Measurements from ENCODE around the gene ORAI2. TPM values are rescaled to one million over a fixed set of nuclear protein-coding genes. Genes with fewer than 3 reads are reported as not detected.

Gene ORAI2
- total and polyA plus RNA-seq, 10 of the 15 experiments (the other 5 are each of a cell fraction or from before 2014, with no cell fraction given) = 5.8 to 111 (median 46.9) TPM

DNA sequence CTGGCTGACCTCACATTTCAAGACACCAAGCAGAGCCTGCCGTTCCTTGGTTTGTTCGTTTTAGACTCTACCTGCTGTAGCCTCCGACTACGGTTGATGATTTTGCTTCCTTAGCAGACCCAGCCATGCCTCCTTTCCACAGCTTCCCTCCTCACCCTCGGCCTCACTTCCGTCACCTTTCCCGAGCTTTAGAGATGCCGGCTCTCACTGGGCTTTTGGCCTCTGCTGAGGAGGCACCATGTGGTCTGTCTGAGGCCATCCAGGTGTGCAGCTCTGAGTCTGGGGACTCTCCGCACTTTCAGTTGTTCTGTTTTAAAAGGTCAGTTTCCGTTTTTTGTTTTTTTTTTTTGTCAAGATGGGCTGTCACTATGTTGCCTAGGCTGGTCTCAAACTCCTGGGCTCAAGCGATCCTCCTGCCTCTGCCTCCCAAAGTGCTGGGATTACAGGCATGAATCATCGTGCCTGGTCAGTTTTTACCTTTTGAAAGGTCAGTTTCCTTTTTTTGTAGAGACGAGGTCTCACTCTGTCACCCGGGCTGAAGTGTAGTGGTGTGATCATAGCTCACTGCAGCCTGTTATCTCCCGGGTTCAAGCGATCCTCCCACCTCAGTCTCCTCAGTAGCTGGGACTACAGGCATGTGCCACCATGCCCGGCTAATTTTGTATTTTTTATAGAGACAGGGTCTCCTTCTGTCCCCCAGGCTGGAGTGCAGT is 11.7 kb downstream of the ORAI2 start (continued):
- TF ChIP-seq STAT1 (conservative IDR thresholded peaks at IDR 0.05) = 0 out of 2 replicates have a peak, but pooled peaks have one; percentile 17
- TF ChIP-seq, protein P1, sequence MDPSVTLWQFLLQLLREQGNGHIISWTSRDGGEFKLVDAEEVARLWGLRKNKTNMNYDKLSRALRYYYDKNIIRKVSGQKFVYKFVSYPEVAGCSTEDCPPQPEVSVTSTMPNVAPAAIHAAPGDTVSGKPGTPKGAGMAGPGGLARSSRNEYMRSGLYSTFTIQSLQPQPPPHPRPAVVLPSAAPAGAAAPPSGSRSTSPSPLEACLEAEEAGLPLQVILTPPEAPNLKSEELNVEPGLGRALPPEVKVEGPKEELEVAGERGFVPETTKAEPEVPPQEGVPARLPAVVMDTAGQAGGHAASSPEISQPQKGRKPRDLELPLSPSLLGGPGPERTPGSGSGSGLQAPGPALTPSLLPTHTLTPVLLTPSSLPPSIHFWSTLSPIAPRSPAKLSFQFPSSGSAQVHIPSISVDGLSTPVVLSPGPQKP (IDR thresholded peaks at IDR 0.05; ENCODE audit: low read depth, low read length) = peak; percentile 81
- TF ChIP-seq ZBED1 (IDR thresholded peaks at IDR 0.05; ENCODE audit: borderline replicate concordance) = no peak
- peak; percentile 58; the same call in 1 of the 2 replicates for TF ChIP-seq RAD51 (IDR thresholded peaks at IDR 0.05)
- TF ChIP-seq RUNX3 (IDR thresholded peaks at IDR 0.05; ENCODE audit: low read length) = peak; percentile 74
- TF ChIP-seq, protein P2, sequence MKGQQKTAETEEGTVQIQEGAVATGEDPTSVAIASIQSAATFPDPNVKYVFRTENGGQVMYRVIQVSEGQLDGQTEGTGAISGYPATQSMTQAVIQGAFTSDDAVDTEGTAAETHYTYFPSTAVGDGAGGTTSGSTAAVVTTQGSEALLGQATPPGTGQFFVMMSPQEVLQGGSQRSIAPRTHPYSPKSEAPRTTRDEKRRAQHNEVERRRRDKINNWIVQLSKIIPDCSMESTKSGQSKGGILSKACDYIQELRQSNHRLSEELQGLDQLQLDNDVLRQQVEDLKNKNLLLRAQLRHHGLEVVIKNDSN (IDR thresholded peaks at IDR 0.05; ENCODE audit: borderline replicate concordance, extremely low read length, insufficient read depth, low read depth, low read length) = peak; percentile 43
- 0 out of 2 replicates have a peak, but pooled peaks have one; percentile 23 for TF ChIP-seq SMARCA5 (IDR thresholded peaks at IDR 0.05)
- peak; percentile 56 for TF ChIP-seq ATF7 (IDR thresholded peaks at IDR 0.05; ENCODE audit: low read depth)
- TF ChIP-seq, protein P3, sequence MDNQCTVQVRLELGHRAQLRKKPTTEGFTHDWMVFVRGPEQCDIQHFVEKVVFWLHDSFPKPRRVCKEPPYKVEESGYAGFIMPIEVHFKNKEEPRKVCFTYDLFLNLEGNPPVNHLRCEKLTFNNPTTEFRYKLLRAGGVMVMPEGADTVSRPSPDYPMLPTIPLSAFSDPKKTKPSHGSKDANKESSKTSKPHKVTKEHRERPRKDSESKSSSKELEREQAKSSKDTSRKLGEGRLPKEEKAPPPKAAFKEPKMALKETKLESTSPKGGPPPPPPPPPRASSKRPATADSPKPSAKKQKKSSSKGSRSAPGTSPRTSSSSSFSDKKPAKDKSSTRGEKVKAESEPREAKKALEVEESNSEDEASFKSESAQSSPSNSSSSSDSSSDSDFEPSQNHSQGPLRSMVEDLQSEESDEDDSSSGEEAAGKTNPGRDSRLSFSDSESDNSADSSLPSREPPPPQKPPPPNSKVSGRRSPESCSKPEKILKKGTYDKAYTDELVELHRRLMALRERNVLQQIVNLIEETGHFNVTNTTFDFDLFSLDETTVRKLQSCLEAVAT (IDR thresholded peaks at IDR 0.05) = peak; percentile 63
- no peak for TF ChIP-seq NR2C1 (IDR thresholded peaks at IDR 0.05)
- TF ChIP-seq EED (IDR thresholded peaks at IDR 0.05; ENCODE audit: low read depth) = peak; percentile 92
- TF ChIP-seq, protein P4, sequence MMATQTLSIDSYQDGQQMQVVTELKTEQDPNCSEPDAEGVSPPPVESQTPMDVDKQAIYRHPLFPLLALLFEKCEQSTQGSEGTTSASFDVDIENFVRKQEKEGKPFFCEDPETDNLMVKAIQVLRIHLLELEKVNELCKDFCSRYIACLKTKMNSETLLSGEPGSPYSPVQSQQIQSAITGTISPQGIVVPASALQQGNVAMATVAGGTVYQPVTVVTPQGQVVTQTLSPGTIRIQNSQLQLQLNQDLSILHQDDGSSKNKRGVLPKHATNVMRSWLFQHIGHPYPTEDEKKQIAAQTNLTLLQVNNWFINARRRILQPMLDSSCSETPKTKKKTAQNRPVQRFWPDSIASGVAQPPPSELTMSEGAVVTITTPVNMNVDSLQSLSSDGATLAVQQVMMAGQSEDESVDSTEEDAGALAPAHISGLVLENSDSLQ (IDR thresholded peaks at IDR 0.05) = peak; percentile 89
- peak; percentile 50; the same call in 1 of the 2 replicates for TF ChIP-seq LARP7 (IDR thresholded peaks at IDR 0.05)
- peak; percentile 3; the same call in 1 of the 2 replicates for TF ChIP-seq RAD21 (IDR thresholded peaks at IDR 0.05; ENCODE audit: insufficient read depth, low read depth, low read length)
- TF ChIP-seq DPF2 (IDR thresholded peaks at IDR 0.05) = peak; percentile 50; the same call in 1 of the 2 replicates
- TF ChIP-seq, protein P5, sequence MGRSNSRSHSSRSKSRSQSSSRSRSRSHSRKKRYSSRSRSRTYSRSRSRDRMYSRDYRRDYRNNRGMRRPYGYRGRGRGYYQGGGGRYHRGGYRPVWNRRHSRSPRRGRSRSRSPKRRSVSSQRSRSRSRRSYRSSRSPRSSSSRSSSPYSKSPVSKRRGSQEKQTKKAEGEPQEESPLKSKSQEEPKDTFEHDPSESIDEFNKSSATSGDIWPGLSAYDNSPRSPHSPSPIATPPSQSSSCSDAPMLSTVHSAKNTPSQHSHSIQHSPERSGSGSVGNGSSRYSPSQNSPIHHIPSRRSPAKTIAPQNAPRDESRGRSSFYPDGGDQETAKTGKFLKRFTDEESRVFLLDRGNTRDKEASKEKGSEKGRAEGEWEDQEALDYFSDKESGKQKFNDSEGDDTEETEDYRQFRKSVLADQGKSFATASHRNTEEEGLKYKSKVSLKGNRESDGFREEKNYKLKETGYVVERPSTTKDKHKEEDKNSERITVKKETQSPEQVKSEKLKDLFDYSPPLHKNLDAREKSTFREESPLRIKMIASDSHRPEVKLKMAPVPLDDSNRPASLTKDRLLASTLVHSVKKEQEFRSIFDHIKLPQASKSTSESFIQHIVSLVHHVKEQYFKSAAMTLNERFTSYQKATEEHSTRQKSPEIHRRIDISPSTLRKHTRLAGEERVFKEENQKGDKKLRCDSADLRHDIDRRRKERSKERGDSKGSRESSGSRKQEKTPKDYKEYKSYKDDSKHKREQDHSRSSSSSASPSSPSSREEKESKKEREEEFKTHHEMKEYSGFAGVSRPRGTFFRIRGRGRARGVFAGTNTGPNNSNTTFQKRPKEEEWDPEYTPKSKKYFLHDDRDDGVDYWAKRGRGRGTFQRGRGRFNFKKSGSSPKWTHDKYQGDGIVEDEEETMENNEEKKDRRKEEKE (IDR thresholded peaks at IDR 0.05) = no peak
- TF ChIP-seq SRF (IDR thresholded peaks at IDR 0.05; ENCODE audit: low read depth in 2 of 2, low read length in 2 of 2) = peak; percentile 65 to 89
- TF ChIP-seq MTA2 (IDR thresholded peaks at IDR 0.05; ENCODE audit: low read depth) = peak; percentile 15; the same call in 1 of the 2 replicates
- TF ChIP-seq PAX5 (IDR thresholded peaks at IDR 0.05; ENCODE audit: borderline replicate concordance, low read depth, low read length) = peak; percentile 42; the same call in 1 of the 2 replicates
- no peak for TF ChIP-seq PAX8 (IDR thresholded peaks at IDR 0.05)
- no peak for TF ChIP-seq HCFC1 (IDR thresholded peaks at IDR 0.05; ENCODE audit: low read length)
- TF ChIP-seq NR2F1 (conservative IDR thresholded peaks at IDR 0.05) = peak; percentile 67
- peak; percentile 95; the same call in 1 of the 2 replicates for TF ChIP-seq HDGF (IDR thresholded peaks at IDR 0.05)

All from GM12878 (cell line).